IPS-18c (cell line): ENCODE measurements around the gene ALDH4A1.
"Not testable (repeated sequence)": the region's sequence is repeated elsewhere in the genome, so short reads cannot be mapped to it uniquely, and the experiment has no call there.

Experiments
- H3K4me3 ChIP-seq: 2 replicates; pipeline ENCODE4 v1.7.0; 2013; ENCODE audit warnings: low read depth, mild to moderate bottlenecking, low read length, moderate library complexity; ENCODE audit not compliant: insufficient read depth
- H3K9me3 ChIP-seq: one replicate; pipeline ENCODE4 v1.6.1; 2013; ENCODE audit warnings: mild to moderate bottlenecking, low read length, moderate library complexity; ENCODE audit not compliant: control insufficient read depth, insufficient read depth

ALDH4A1 gene

DNA sequence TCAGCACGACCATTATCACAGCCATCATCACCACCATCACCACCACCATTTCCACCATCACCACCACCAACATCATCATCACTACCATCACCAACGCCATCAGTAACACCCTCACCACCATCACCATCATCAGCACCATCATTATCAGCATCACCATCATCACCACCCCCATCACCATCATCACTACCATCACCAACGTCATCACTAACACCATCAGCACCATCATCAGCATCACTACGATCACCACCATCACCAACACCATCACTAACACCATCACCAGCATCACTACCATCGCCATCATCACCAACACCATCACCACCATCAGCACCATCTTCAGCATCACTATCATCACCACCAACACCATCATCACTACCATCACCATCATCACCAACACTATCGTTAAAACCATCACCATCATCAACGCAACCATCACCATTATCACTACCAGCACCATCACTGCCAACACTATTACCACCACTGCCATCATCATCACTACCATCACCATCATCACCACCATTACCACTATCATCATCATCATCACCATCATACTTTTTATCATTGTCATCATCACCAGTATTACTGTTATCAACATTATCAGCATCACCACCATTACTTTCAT, 44.2 kb downstream of the ALDH4A1 start:
- Histone ChIP-seq H3K9me3 (no peaks in the 10 kb centered on the region), H3K4me3 (no peak overlapping the region)

DNA sequence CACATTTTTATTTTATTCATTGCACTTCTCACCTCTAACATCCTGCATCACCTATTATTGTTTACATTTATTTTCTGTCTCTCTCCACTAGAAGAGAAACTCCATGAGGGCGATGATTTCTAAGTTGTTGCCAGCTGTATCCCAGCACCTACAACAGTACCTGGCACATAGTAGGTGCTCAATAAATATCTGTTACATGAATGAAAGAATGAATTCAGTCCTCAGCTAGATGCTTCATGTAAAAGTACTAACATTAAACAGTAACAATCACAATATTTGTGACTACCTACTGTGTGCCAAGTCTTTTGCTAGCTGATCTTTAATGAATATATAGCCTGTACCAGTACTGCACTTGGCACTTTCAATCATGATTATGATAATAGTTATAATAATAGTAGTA, 45.9 kb downstream of the ALDH4A1 start:
- Histone ChIP-seq H3K9me3 (no peaks in the 10 kb centered on the region), H3K4me3 (no peak overlapping the region)

DNA sequence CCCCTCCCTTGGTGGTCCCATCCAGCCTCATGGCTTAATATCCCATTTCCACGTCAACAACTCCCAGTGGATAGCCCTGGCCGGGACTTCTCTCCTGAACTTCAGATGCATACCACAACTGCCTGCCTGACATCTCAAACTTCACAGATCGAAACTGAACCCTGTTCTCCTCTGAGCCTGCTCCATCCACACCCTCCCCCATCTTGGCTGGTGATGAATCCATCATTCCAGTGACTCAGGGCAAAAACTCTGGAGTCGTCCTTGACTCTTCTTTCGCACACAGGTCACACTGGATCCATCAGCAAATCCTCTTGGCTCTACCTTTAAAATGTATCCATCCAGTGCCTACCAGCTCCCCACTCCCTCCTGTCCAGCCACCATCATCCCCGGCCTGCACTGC, 46.8 kb downstream of the ALDH4A1 start:
- Histone ChIP-seq H3K4me3 (no peak overlapping the region), H3K9me3 (no peaks in the 10 kb centered on the region)

DNA sequence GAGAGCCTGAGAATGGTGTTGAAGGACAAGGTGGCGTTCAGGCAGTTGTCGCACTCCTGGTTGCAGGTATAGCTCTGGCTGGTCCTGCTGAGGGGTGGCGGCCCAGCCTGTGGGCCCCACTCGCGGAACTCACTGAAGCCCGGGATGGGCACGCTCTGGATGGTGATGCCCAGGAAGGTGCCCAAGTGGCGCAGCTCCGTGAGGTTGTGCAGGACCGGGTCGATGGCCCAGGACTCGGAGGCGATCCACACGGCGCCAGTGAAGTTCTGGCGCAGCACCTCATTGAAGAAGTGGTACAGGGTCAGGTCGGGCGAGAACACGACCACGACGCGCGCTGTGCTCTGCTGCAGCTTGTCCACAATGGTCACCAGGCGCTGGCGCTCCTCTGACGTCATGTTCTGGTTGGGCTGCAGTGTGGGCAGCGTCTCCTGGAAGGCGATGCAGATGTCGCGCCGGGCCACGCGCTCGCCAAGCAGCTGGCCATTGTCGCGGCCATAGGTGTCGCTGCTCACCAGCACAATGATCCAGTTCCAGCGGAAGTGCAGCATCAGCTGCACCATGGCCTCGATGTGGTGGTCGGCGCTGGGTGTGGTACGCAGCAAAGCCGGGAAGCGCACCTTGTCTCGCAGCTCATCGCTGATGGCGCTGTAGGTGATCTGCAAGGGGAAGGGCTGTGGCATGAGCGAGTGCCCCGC, 47.9 kb downstream of the ALDH4A1 start:
- Histone ChIP-seq H3K4me3 (no peak overlapping the region), H3K9me3 (no peaks in the 10 kb centered on the region)

DNA sequence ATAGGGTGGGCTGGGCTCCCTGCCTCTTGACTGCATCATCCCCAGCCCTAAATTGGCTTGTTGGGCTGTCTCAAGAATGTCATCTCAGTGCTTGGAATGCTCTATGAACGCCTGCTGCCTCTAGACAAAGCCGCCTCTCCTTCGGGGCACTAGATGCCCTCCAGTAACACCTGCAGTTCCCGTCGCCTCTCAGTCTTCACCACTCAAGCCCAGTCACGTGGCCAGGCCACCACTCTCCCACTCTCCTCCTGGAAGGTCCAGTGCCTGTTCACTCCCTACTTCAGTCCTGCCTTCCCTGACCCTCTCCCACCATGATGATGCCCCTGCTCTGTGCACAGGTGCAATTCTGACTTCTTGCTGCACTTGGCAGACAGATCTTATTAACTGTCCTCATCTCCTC, 49.9 kb downstream of the ALDH4A1 start:
- H3K4me3 ChIP-seq, result no peak overlapping the region
- H3K9me3 ChIP-seq, result no peaks in the 10 kb centered on the region

DNA sequence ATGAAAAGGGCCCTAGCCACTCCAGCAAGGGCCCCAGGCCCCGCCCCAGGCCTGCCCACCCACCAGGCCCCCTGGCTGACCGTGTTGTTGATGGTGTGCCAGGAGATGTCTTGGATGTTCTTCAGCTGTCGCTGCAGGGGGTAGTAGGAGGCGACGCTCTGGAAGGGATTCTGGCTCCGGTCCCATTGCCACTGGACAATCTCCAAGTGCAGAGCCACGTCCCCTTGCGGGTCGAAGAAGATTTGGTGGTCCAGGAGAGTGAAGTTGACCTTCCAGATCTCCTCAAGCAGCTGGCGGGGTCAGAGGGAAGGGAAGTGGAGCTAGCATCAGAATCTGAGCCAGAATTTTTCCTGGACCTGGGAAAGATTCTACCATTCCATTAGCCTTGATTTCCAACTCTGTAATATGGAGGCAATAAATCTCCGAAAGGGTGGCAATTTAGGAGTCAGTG, 53.1 kb downstream of the ALDH4A1 start:
- Histone ChIP-seq H3K9me3 (no peaks in the 10 kb centered on the region), H3K4me3 (no peak overlapping the region)

DNA sequence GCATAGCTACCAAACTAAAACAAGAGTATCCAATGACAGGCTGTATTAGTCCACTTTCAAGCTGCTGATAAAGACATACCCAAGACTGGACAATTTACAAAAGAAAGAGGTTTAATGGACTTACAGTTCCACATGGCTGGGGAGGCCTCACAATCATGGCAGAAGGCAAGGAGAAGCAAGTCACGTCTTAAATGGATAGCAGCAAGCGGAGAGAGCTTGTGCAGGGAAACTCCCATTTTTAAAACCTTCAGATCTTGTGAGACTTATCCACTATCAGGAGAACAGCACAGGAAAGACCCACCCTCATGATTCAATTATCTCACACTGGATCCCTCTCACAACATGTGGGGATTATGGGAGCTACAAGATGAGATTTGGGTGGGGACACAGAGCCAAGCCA, 54.6 kb downstream of the ALDH4A1 start:
- not testable (repeated sequence) for H3K9me3 ChIP-seq, H3K4me3 ChIP-seq

DNA sequence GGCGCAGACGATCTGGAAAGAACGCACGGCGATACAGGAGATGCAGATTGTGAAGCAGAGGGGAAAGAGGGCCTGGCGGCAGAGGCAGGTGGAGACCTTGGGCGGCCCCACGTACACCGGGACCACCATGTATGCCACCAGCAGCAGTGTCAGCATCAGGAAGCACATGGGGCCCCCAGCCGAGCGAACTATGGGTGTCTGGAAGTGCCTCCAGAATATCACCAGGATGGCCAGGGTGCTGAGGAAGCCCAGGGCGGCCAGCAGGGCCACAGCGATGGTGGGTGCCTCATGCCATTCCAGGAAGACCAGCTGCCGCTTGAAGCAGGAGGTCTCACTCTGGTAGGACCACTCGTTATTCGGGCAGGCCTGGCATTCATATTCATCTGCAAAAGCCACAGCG, 62.2 kb downstream of the ALDH4A1 start:
- H3K9me3 ChIP-seq, result peaks cover 2% of the 10 kb centered on the region
- H3K4me3 ChIP-seq, result no peak overlapping the region

DNA sequence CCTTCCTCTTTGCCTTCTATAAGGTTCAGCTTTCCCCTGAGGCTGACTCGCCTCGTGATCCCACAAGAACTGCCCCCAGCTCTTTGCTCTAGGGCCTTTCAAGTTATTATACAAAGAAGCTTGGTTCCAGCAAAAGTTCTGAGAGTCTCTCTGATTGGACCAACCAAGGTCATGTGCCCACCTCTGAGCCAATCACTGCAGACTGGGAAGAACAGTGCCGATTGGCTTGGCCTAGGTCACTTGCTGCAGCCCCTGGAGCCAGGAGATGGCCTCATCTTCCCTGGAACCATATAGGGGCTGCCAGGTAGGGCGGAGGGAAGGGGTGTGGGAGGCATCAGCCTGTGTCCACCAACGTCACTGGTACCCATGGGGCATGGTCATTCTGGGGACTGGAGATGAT, 65.7 kb downstream of the ALDH4A1 start:
- H3K4me3 ChIP-seq, result no peak overlapping the region
- H3K9me3 ChIP-seq, result peaks cover 2% of the 10 kb centered on the region

DNA sequence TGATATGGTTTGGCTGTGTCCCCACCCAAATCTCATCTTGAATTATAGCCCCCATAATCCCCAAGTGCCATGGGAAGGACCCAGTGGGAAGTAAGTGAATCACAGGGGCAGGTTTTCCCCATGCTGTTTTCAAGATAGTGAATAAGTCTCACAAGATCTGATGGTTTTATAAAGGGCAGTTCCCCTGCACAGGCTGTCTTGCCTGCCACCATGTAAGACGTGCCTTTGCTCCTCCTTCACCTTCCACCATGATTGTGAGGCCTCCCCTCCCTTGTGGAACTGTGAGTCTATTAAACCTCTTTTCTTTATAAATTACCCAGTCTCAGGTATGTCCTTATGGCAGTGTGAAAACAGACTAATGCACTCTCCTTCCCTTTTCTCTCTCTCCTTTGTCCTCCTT, 70.0 kb downstream of the ALDH4A1 start:
- H3K9me3 ChIP-seq, H3K4me3 ChIP-seq: not testable (repeated sequence)

DNA sequence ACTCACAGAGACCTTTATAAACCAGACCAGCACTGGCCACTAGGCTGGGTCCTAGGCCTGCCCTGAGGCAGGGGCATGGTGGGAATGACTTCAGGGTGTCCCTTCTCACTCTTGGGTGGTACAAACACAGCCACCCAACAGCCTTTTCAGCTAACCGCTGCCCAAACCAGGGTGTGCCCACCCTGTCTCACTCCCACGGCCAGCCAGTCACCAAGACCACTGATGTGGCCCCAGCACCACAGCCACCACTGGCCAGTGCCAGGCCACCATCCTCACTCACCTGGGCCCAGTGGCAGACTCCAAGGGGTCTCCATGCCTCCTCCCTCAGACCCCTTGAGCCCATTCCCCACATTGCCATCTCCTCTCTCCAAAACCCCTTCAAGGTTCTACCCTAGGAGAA, 70.7 kb downstream of the ALDH4A1 start:
- H3K9me3 ChIP-seq, result peaks cover 5% of the 10 kb centered on the region
- H3K4me3 ChIP-seq, result no peak overlapping the region

DNA sequence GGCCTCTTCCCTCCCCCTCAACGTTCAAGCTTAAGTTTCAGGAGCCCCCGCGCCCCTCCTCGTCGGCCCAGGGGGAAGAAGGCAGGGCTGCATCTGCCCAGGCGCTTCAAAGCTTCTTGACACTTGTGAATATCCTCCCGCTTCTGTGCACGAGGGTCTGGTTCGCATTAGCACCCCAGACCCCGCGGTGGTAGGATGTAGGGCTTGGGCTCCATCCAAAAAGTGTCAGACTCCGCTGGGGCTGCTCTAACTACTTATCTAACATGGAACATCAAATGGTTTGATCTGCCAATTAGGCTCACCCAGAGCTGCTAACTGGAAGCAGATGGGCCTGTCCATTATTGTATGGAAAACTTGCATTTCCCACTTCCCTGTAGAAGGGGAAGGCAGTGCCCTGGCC, 71.8 kb downstream of the ALDH4A1 start:
- Histone ChIP-seq H3K4me3 (no peak overlapping the region), H3K9me3 (peaks cover 5% of the 10 kb centered on the region)

DNA sequence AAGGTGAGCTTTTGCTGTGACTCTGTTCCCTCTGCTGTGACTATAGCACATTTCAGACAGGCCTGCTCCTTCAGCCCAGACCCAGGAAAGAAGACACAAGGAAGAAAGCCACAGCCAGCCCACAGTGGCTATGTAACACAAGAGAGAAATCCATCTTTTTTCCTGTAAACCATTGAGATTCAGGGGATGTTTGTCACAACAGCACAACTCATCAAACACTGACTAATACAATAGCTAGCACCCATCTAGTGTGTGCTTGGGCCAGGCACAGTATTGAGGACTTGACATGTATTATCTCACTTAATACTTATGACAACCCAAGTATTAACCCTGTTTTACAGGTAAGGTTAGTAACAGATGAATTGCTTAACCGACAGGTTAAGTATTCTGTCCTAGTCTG, 72.7 kb downstream of the ALDH4A1 start:
- Histone ChIP-seq H3K4me3 (no peak overlapping the region), H3K9me3 (peaks cover 5% of the 10 kb centered on the region)

DNA sequence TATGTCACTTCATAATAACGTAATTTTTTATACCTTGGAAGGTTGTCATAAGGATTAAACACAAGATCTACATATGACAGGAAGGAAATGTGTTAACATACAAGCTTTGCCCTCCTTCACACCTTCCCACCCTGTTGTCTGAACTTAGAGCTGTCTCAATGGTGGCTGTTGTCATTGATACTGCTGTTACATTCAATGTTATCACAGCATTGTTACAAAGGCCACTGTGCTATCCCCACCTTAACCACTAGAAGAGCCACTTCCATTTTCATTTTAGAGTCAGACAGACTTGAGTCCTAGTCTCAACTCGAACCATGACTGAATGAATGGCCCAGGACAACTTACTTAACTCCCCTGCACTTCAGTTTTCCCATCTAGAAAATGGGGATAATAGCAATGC, 74.1 kb downstream of the ALDH4A1 start:
- Histone ChIP-seq H3K4me3 (no peak overlapping the region), H3K9me3 (peaks cover 5% of the 10 kb centered on the region)

DNA sequence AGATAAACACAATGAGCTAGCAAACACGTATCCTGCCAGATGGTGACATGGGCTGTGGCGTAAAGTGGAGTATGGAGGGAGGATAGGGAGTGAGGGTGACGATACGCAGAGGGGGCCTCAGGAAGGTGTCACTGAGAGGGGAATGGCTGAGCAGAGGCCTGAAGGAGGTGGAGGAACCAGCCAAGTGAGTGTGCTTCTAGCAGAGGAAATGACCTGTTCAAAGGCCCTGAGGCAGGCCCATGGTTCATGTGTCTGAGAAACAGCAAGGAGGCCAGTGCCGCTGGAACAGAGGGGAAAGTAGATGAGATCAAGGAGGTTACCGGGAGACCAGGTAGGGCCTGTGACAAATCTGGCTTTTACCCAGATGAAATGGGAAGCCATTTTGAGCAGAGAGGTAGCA, 78.9 kb downstream of the ALDH4A1 start:
- peaks cover 5% of the 10 kb centered on the region for H3K9me3 ChIP-seq
- H3K4me3 ChIP-seq, result no peak overlapping the region
